HEK293T (cell line): ENCODE data around the gene LTBR.

Experiments used
- ARNT ChIP-seq: fragments of 450-650 bp; IDR thresholded peaks from 2 replicates; pipeline ENCODE4 v1.6.1; 2017; ENCODE audit warnings: mild to moderate bottlenecking
- BHLHE40 ChIP-seq: fragments of 450-650 bp; IDR thresholded peaks from 2 replicates; pipeline ENCODE4 v1.6.1; 2016; ENCODE audit warnings: mild to moderate bottlenecking, moderate library complexity, borderline replicate concordance
- CTBP1 ChIP-seq: fragments of 450-650 bp; IDR thresholded peaks from 2 replicates; pipeline ENCODE4 v1.6.1; 2016; ENCODE audit warnings: borderline replicate concordance
- ELF4 ChIP-seq: fragments of 450-650 bp; IDR thresholded peaks from 2 replicates; pipeline ENCODE4 v1.6.1; 2017; ENCODE audit warnings: antibody characterized with exemption
- FOXA1 ChIP-seq: fragments of 450-650 bp; IDR thresholded peaks from 2 replicates; pipeline ENCODE4 v1.6.1; 2016; ENCODE audit warnings: mild to moderate bottlenecking
- FOXK2 ChIP-seq: fragments of 450-650 bp; IDR thresholded peaks from 2 replicates; pipeline ENCODE4 v1.6.1; 2016; ENCODE audit warnings: mild to moderate bottlenecking
- FOXM1 ChIP-seq: fragments of 450-650 bp; IDR thresholded peaks from 2 replicates; pipeline ENCODE4 v1.6.1; 2017; ENCODE audit warnings: mild to moderate bottlenecking, borderline replicate concordance
- HDGF ChIP-seq: fragments of 450-650 bp; IDR thresholded peaks from 2 replicates; pipeline ENCODE4 v1.6.1; 2017; ENCODE audit warnings: antibody characterized with exemption, borderline replicate concordance
- NFRKB ChIP-seq: fragments of 450-650 bp; IDR thresholded peaks from 2 replicates; pipeline ENCODE4 v1.6.1; 2016; ENCODE audit warnings: mild to moderate bottlenecking, moderate library complexity
- SUZ12 ChIP-seq: fragments of 450-650 bp; IDR thresholded peaks from 2 replicates; pipeline ENCODE4 v1.6.1; 2016; ENCODE audit warnings: mild to moderate bottlenecking
- TARDBP ChIP-seq: fragments of 450-650 bp; IDR thresholded peaks from 2 replicates; pipeline ENCODE4 v1.6.1; 2016
- ZNF384 ChIP-seq: fragments of 450-650 bp; IDR thresholded peaks from 2 replicates; pipeline ENCODE4 v1.6.1; 2016
- TF ChIP-seq, protein P1 (sequence below): fragments of 450-650 bp; IDR thresholded peaks from 2 replicates; pipeline ENCODE4 v1.6.1; 2016

DNA sequence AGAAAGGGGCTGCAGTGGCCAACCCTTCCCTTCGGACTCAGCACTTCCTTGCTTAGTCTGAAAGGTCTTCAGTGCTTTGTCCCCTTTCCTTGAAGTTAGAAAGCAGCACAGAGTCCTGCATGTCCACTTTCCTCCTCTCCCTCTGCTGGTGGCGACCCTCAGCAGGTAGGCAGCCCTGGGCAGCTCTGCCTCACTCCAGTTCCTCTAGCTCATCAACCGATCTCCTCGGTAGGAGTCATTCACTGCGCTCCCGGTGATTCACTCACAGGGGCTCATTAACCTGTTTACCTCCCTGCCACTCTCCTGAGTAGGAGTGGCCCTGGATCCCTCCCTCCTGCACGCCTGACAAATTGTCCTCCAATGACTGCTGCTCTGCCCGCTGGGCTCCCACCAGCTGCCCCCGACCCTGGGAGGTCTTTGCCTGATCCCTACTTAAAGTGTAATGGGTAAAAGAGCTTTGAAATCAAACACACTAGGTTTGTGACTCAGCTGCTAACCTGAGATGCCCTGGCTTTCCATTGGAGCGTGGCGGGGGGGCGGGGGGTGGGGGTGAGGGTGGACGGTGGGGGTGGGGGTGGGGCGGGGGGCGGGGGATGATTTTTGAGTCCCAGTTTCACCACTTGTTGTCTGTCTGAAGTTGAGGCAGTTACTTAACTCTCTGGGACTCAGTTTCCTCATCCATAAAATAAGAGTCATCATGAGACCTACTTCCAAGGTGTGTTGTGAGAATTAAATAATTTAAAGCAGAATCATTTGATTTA is 12.8 kb upstream of the LTBR start:
- TF ChIP-seq, protein P1, sequence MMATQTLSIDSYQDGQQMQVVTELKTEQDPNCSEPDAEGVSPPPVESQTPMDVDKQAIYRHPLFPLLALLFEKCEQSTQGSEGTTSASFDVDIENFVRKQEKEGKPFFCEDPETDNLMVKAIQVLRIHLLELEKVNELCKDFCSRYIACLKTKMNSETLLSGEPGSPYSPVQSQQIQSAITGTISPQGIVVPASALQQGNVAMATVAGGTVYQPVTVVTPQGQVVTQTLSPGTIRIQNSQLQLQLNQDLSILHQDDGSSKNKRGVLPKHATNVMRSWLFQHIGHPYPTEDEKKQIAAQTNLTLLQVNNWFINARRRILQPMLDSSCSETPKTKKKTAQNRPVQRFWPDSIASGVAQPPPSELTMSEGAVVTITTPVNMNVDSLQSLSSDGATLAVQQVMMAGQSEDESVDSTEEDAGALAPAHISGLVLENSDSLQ = peak; percentile 89
- TF ChIP-seq TARDBP = no peak
- TF ChIP-seq HDGF = no peak
- TF ChIP-seq SUZ12 = no peak
- no peak for TF ChIP-seq ZNF384
- TF ChIP-seq FOXK2 = no peak
- TF ChIP-seq FOXA1 = no peak
- no peak for TF ChIP-seq BHLHE40
- TF ChIP-seq ARNT = no peak
- no peak for TF ChIP-seq ELF4
- no peak for TF ChIP-seq CTBP1
- no peak for TF ChIP-seq FOXM1
- TF ChIP-seq NFRKB = no peak
